HUDEP-2 (cell line): ENCODE data around the gene TIPARP.
"Not testable (repeated sequence)": the region's sequence is repeated elsewhere in the genome, so short reads cannot be mapped to it uniquely, and the experiment has no call there.

Source experiments
- DNase-seq, 76 experiments: peaks; one replicate each; lab custom pipeline; 2025; ENCODE audit not compliant: unreplicated experiment in 76 of 76; lab: John Stamatoyannopoulos, UW

Gene TIPARP

DNA sequence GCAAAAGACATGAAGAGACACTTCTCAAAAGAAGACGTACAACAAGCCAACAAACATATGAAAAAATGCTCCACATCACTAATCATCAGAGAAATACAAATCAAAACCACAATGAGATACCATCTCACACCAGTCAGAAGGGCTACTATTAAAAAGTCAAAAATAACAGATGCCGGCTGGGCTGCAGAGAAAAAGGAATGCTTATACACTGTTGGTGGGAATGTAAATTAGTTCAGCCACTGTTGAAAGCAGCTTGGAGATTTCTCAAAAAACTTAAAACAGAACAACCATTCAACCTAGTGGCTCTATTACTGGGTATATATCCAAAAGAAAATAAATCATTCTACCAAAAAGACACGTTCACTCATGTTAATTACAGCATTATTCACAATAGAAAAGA lies 60.3 kb downstream of the TIPARP start:
- not testable (repeated sequence) for DNase-seq

DNA sequence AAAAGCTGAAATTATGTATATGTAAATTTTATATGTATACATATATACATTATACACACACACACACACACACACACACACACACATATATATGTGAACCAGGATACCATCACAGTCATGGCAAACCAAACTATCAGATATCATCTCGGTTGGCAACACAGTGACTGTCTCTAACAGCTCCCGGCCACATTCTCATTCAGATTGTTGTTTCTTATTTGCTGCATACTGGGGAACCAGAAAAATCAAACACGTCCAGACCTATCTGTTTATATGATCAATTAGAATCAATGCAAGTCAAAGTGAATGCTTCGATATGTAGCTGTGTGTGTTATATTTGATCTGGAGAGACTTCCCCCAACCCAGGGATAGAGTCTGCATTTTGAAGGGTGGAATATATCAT lies 61.1 kb downstream of the TIPARP start:
- DNase-seq = no peak

DNA sequence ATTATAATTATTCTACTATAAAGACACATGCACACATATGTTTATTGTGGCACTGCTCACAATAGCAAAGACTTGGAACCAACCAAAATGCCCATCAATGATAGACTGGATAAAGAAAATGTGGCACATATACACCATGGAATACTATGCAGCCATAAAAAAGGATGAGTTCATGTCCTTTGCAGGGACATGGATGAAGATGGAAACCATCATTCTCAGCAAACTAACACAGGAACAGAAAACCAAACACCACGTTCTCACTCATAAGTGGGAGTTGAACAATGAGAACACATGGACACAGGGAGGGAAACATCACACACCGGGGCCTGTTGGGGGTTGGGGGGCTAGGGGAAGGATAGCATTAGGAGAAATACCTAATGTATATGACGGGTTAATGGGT lies 62.7 kb downstream of the TIPARP start:
- DNase-seq = not testable (repeated sequence)

DNA sequence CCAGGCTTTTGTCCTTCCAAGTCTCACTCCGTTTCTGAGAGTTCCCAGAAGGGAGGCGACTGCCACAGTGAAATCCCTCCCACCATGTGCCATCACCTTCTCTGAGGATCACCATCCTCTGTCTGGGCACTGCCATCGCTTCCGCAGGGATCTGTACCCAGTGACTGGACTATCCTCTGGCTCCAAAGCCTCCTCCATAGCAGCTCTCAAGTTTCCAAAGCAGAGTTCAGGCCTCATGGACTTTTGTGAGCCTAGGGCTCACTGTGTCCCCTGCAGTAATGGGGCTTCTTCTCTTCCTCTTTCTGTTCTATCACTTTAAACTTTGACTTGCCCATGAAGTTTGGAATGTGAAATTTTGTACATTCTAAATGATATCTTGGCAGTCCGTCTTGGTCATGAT lies 63.9 kb downstream of the TIPARP start:
- no peak for DNase-seq

DNA sequence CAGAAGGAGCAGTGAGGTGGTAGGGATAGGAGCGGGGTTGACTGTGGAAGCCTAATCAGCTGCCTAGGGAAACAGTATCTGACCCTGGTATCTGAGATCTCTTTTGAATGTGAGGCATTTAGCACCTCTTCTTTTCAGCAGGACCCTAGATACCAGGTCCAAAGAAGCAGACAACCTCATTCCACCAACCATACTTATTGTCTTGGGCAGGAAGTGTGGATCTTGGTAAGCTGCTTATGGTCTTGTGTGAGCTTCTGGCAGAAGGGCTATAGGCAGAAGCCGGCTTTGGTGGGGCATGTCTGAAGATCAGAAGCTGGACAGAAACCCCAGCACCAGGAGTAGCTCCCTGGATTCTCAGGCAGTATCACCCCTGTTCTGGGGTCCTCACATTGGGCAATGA lies 65.6 kb downstream of the TIPARP start:
- DNase-seq = no peak

DNA sequence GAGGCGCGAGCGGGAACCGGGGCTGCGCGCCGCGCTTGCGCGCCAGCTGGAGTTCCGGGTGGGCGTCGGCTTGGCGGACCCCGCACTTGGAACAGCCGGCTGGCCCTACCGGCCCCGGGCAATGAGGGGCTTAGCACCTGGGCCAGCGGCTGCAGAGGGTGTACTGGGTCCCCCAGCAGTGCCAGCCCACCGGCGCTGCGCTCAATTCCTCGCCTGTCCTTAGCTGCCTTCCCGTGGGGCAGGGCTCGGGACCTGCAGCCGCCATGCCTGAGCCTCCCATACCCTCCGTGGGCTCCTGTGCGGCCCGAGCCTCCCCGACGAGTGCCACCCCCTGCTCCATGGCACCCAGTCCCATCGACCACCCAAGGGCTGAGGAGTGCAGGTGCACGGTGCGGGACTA lies 66.2 kb downstream of the TIPARP start:
- not testable (repeated sequence) for DNase-seq

DNA sequence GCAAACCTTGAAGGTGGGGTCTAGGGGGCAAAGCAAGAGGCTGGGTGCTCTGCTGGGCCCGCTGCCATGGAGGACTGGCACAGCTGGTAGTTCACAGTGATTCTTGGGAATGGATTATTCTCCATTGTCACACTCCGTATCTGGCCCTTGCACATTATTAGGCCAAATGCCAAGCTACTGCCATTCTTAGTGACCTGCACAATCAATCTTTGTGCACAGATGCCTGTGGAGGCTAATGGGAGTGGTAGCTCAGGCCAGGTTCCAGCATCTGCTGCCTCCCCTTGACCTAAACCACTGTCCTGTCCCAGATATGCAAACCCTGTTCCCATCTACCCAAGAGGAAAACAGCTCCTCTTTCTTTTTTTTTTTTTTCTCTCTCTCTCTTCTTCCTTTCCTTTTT lies 67.5 kb downstream of the TIPARP start:
- DNase-seq = peak in 10 of 76 experiments; percentile 7 to 59 (median 20)

DNA sequence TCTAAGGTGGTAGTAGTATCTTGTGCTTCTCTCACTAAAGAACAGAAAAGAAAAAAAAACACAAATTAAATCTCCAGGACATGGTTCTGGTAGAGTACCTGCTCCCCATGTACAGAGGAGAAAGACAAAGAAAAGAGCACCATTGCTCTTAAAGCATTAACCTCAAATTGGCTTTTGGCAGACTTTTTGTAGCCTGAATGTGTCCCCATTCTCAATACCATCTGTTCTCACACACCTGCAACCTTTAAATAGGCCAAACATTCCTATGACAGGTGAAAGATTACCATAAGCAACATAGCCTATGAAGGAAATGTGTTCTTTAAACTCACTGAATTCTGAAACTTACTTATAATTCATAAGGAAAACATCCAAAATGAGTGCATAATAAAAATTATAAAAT lies 68.0 kb downstream of the TIPARP start:
- DNase-seq = no peak

DNA sequence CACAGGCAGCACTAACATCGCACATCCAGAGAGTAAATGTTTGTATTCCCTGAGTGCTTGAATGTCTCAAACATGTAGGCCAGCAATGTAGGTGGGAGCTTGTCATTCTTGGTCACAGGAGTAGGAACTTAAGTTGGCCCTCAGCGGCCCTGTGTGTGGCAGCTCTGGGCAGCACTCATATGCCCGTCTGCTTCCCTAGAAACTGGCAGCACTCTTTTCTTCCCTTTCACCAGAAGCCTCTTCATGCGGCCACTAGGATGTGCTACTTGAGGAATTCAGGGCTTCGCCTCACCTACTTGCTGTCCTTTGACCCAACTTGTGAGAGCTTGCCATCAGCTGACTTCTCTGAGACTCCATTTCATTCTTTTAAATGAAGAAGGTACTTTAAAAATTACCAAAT lies 69.5 kb downstream of the TIPARP start:
- DNase-seq = no peak

DNA sequence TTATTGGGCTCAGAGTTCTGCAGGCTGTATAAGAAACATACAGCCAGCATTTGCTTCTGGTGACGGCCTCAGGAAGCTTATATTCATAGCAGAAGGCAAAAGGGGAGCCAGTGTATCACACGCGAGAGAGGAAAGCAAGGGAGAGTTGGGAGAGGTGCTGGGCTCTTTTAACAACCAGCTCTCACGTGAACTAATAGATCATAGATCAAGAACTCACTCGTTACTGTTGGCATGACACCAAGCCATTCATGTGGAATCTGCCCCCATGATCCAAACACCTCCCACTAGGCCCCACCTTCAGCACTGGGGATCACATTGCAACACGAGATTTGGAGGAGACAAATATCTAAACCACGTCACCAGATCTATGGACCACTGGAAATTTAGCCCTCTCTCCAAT lies 70.2 kb downstream of the TIPARP start:
- DNase-seq = no peak

DNA sequence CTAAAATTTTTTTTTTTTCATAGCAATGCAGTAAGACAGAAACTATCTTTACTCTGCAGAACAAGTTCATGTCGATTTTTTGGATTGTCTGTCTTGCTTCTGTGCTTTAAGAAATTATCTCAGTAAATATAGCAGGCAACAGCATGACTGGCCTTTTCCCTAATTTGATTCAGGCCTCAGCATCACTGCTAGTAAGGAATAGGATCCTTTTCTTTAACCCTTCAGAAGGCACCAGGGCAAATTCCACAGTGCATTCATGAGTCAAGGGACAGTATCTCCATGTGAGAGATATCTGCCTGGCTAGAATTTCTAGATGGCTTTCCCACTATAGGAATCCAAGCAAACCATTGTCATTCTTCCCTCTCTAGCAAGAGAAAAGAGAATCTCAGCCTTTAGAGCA lies 71.4 kb downstream of the TIPARP start:
- no peak for DNase-seq

DNA sequence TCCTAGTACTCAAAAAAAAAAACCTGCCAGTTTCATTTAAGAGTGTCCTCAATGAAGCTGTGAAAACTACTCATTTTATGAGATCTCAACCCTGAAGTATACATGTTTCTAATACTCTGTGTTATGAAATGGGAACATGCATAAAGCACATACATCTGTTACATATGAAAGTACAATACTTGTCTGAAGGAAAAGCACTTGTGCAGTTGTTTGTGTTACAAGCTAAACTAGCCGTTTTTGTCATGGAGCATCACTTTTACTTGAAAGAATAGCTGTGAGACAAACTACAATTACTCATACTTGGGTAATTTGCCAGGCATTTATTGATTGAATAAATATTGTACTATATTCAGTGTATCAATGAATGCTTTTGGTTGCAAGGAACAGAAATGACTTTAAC lies 72.7 kb downstream of the TIPARP start:
- DNase-seq = no peak

DNA sequence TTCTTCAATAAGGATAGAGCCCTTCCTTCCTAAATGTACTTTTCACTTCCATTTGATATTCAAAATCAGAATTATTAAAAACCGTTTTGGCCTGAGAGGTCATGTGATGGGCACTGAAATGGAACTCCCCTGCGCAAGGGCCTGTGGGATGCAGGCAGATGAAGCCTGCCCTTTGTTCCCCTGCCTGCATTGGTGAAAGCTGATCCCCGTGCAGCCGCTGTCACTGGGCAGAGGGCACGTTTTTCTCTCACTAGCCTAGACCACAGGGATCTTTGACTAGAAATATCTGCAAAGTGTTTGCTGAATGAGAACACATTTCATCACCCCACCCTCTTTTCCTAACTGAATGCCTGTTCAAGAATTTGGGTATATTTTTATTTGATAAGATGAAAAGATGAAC lies 74.9 kb downstream of the TIPARP start:
- DNase-seq = no peak

DNA sequence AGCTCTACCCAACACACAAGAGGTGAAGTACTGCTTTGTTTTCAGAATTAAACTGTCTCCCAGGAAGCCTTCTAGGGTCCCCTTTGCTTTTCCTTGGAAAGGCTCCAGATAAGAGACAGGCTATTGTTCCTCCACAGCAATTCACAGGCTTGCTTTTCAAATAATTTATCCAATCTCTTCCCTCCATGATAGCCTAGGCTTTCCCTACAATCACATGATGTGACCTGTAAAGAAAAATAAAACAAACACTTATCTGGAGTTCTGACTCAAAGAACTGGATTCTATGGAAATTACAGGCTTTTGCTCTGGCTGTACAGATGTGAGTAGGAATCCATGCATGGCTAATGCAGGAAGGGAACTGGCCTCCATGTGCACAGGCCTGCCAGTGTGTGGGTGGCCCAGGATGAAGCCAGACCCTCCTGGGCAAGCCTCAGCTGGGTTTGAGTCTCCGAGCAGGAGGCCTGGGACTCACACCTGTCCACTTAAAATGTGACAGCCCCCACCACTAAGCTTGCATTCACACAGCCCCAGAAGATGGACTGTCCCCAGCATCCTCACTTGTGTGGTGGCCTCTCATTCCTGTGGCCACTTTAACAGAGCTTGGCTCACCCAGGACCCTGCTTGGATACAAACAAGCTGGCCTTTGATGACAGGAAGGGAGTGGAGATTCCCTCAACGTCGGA lies 75.9 kb downstream of the TIPARP start:
- no peak for DNase-seq

DNA sequence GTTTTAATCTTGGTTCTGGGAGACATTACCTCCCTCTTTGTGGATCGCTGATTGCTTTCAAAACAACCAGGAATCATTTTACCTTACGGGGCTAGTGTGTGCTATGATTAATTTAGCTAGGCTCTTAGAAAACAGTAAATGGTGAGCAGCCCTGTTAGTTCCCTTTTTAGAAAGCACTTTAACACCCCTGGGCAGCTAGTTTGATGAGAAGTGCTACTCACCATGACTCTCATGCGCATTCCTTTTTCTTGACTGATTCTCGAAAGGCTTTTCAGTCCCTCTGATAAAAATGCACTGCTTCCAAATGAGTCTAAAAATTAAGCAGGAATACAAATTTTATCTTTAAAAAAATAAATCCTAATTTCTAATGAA lies 76.5 kb downstream of the TIPARP start:
- DNase-seq = no peak

DNA sequence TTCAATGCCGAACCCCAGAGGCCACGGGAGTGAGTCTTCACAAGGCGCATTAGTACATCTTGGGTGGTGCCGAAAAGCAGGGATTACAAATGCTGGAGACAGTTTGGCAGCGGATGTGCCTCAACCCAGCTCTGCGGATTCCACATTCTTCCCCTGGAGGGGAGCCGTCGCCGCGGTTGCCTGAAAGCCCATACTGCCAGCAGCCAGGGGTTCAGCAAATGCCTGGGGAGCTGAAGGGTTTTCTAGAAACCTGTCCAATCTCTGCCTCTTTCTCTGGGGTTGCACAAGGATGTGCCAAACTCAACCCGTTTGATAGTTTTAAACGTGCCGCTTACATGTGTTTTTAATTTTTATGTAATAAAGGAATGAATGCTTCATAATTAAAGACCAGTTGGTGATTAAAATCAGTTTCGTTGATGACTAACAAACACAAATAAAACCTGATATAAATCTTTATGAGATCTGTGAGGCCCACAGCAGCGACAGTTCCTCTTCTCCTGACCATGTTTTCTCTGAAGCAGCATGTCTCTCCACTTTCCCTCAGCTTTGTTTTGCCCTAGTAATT lies 77.2 kb downstream of the TIPARP start:
- DNase-seq = no peak
